Measurements from ENCODE around the gene BDNF.

DNA sequence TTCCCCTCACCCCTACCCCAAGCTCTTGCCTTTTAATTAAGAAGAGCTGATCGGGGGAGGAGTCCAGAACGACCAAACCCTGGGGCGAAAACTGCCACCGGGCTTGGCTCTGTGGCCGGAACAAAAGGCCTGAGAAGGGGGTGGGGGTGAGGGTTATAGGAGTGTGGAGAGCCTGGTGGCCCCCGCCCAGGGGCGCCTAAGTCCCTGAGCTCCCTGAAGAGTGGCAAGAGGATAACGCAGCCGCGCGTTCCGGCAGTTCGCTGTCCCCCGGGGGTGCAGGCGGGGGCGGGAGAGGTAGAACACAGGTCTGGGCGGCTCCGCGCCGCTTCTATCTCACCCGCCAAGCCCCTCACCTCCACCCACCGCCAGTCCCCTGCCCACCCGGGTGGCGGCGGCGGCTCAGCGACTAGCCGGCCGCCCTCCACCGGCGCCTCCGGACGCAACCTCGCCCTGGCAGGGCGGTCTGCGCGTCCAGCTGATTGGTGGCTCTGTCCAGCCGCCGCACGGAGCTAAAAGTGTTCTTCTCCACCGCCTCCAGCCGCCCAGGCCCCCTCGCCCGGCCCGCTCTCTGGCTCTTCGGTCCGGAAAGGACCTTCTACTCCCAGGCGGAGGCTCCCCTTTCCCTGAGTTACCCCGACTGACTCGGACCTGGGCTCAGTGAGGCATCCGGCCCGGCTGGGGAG is 18.7 kb upstream of the BDNF start:
- TF ChIP-seq EZH2phosphoT487 (IDR thresholded peaks at IDR 0.05) (no peak), EZH2 (IDR thresholded peaks at IDR 0.05) (no peak)

Data from neural progenitor cell (in vitro differentiated cells).